GM23338 (cell line): ENCODE measurements around the gene CALY. TPM values are rescaled to one million over a fixed set of nuclear protein-coding genes. Genes with fewer than 3 reads are reported as not detected.

Source experiments
- ATAC-seq: fragments of 200-7000 bp; cut with Tn5 transposase; 3 replicates; pipeline ENCODE4 v1.9.1; 2020
- DNase-seq: peaks from one replicate; pipeline ENCODE4 v3.0.0-alpha.2; 2015; ENCODE audit warnings: low spot score
- H2AFZ ChIP-seq: fragments of 200-600 bp; sonication (generic); 2 replicates; pipeline ENCODE4 v1.8.0; 2016; ENCODE audit warnings: antibody characterized with exemption, mild to moderate bottlenecking, moderate library complexity
- H3F3A ChIP-seq: fragments of 200-600 bp; sonication (generic); replicated peaks from 2 replicates; pipeline ENCODE4 v1.8.0; 2017; ENCODE audit warnings: antibody characterized with exemption, mixed run types, low read depth
- H3K27ac ChIP-seq: fragments of 200-600 bp; sonication (generic); 2 replicates; pipeline ENCODE4 v1.6.1; 2016; ENCODE audit warnings: low read depth
- H3K27me3 ChIP-seq: fragments of 200-600 bp; sonication (generic); 2 replicates; pipeline ENCODE4 v1.8.0; 2016; ENCODE audit warnings: mild to moderate bottlenecking, mixed run types, moderate library complexity; ENCODE audit not compliant: insufficient read depth
- H3K36me3 ChIP-seq: fragments of 200-600 bp; sonication (generic); 2 replicates; pipeline ENCODE4 v1.8.0; 2016; ENCODE audit warnings: mild to moderate bottlenecking; ENCODE audit not compliant: insufficient read depth
- H3K4me1 ChIP-seq: fragments of 200-600 bp; sonication (generic); 2 replicates; pipeline ENCODE4 v1.8.0; 2016; ENCODE audit warnings: mild to moderate bottlenecking, moderate library complexity; ENCODE audit not compliant: insufficient read depth
- H3K4me2 ChIP-seq: fragments of 200-600 bp; sonication (generic); 2 replicates; pipeline ENCODE4 v1.7.1; 2017; ENCODE audit warnings: mixed run types
- H3K4me3 ChIP-seq: fragments of 200-600 bp; sonication (generic); 2 replicates; pipeline ENCODE4 v1.6.1; 2016; ENCODE audit warnings: mixed run types
- H3K79me2 ChIP-seq: fragments of 200-600 bp; sonication (generic); replicated peaks from 2 replicates; pipeline ENCODE4 v1.8.0; 2017; ENCODE audit warnings: mild to moderate bottlenecking; ENCODE audit not compliant: insufficient read depth
- H3K9me2 ChIP-seq: fragments of 200-600 bp; sonication (generic); 2 replicates; pipeline ENCODE4 v1.8.0; 2017; ENCODE audit not compliant: insufficient read depth
- H4K20me1 ChIP-seq: fragments of 200-600 bp; sonication (generic); replicated peaks from 2 replicates; pipeline ENCODE4 v1.8.0; 2017; ENCODE audit warnings: mild to moderate bottlenecking; ENCODE audit not compliant: insufficient read depth
- H3K27ac Mint-ChIP-seq: 2 replicates; pipeline ENCODE4 v1.8.0; 2020; ENCODE audit warnings: inconsistent platforms, mild to moderate bottlenecking, moderate library complexity, mixed read lengths
- H3K27me3 Mint-ChIP-seq: 3 replicates; pipeline ENCODE4 v1.8.0; 2022; ENCODE audit warnings: low read depth, mild to moderate bottlenecking, moderate library complexity, mixed read lengths, inconsistent platforms; ENCODE audit not compliant: insufficient read depth, poor library complexity
- H3K36me3 Mint-ChIP-seq: 3 replicates; pipeline ENCODE4 v1.8.0; 2021; ENCODE audit warnings: low read depth, mild to moderate bottlenecking, inconsistent platforms, moderate library complexity, mixed read lengths
- H3K4me1 Mint-ChIP-seq: 3 replicates; pipeline ENCODE4 v1.8.0; 2020; ENCODE audit warnings: mild to moderate bottlenecking, inconsistent platforms, mixed read lengths
- H3K4me3 Mint-ChIP-seq: 3 replicates; pipeline ENCODE4 v1.8.0; 2021; ENCODE audit warnings: moderate library complexity, mild to moderate bottlenecking, inconsistent platforms, mixed read lengths
- H3K9me3 Mint-ChIP-seq: 3 replicates; pipeline ENCODE4 v1.8.0; 2020; ENCODE audit warnings: moderate library complexity, mild to moderate bottlenecking, inconsistent platforms, mixed read lengths
- EZH2phosphoT487 ChIP-seq: fragments of 200-600 bp; sonication (generic); IDR thresholded peaks from one replicate; pipeline ENCODE4 v1.8.1; 2018; ENCODE audit warnings: antibody characterized with exemption; ENCODE audit not compliant: unreplicated experiment
- JUNB ChIP-seq: IDR thresholded peaks from one replicate; pipeline ENCODE4 v1.6.1; 2016; ENCODE audit warnings: antibody characterized with exemption; ENCODE audit not compliant: unreplicated experiment
- ZNF331 ChIP-seq: fragments of 250-450 bp; sonication (Bioruptor Pico); IDR thresholded peaks from 2 replicates; pipeline ENCODE4 v1.5.0; 2020; ENCODE audit warnings: low read depth, mild to moderate bottlenecking, moderate library complexity
- ZNF462 ChIP-seq: fragments of 250-450 bp; sonication (Bioruptor Pico); IDR thresholded peaks from 2 replicates; pipeline ENCODE4 v1.5.0; 2020; ENCODE audit warnings: mild to moderate bottlenecking, moderate library complexity
- polyA plus RNA-seq: library from polyadenylated mRNA; unstranded; fragments of >200 nt; fragmentation: Nextera tagmentation; extraction: Ambion mirVana; gene quantifications from 2 replicates; pipeline ENCODE4 v1.2.1, GENCODE V29; 2016
- total RNA-seq: library from RNA; depleted of rRNA; stranded (reverse); fragments of >200 nt; shearing (Covaris generic); gene quantifications from 2 replicates; pipeline ENCODE4 v1.2.3, GENCODE V29; 2014
- TF ChIP-seq, protein P1 (sequence below): IDR thresholded peaks from one replicate; pipeline ENCODE4 v1.6.1; 2018; ENCODE audit warnings: antibody characterized with exemption; ENCODE audit not compliant: unreplicated experiment
- TF ChIP-seq, protein P2 (sequence below), 2 experiments: fragments of 200-600 bp in 1 of 2; sonication (generic) in 1 of 2; conservative IDR thresholded peaks; 2 replicates each; pipeline versions ENCODE4 v1.5.1 to v1.6.1; 2016 to 2017; ENCODE audit warnings: antibody characterized with exemption in 2 of 2, low read depth in 2 of 2, mild to moderate bottlenecking in 2 of 2, moderate library complexity in 1 of 2

CALY gene
- total and polyA plus RNA-seq, 2 experiments from 2014 or later = 1.0 to 8.0 TPM

- no peak for TF ChIP-seq ZNF331 (CRISPR knock-in tag)
- TF ChIP-seq, protein P1, sequence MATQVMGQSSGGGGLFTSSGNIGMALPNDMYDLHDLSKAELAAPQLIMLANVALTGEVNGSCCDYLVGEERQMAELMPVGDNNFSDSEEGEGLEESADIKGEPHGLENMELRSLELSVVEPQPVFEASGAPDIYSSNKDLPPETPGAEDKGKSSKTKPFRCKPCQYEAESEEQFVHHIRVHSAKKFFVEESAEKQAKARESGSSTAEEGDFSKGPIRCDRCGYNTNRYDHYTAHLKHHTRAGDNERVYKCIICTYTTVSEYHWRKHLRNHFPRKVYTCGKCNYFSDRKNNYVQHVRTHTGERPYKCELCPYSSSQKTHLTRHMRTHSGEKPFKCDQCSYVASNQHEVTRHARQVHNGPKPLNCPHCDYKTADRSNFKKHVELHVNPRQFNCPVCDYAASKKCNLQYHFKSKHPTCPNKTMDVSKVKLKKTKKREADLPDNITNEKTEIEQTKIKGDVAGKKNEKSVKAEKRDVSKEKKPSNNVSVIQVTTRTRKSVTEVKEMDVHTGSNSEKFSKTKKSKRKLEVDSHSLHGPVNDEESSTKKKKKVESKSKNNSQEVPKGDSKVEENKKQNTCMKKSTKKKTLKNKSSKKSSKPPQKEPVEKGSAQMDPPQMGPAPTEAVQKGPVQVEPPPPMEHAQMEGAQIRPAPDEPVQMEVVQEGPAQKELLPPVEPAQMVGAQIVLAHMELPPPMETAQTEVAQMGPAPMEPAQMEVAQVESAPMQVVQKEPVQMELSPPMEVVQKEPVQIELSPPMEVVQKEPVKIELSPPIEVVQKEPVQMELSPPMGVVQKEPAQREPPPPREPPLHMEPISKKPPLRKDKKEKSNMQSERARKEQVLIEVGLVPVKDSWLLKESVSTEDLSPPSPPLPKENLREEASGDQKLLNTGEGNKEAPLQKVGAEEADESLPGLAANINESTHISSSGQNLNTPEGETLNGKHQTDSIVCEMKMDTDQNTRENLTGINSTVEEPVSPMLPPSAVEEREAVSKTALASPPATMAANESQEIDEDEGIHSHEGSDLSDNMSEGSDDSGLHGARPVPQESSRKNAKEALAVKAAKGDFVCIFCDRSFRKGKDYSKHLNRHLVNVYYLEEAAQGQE = no peak
Measured at GRCh38 chr10:133372507-133372906, 35.8 kb upstream of the CALY start (continued).

GRCh38 chr10:133370030-133370786 is 33.5 kb upstream of the CALY start:
- Histone ChIP-seq H4K20me1 (peaks cover 4% of the 10 kb centered on the region; the same call in 1 of the 2 replicates), H3K9me2 (no peaks in the 10 kb centered on the region), H3K4me3 (no peak overlapping the region), H3K27ac (no peak overlapping the region), H3K27me3 (peaks cover 16% of the 10 kb centered on the region), H3K36me3 (no peaks in the 10 kb centered on the region), H2AFZ (no peak overlapping the region), H3K4me1 (no peaks in the 10 kb centered on the region), H3K79me2 (no peaks in the 10 kb centered on the region), H3F3A (0 out of 2 replicates have a peak, but pooled peaks cover 3% of the 10 kb centered on the region), H3K4me2 (no peak overlapping the region)
- no peak for ATAC-seq
- Mint-ChIP-seq H3K27me3 (peaks cover 11% of the 10 kb centered on the region), H3K9me3 (no peaks in the 10 kb centered on the region), H3K4me1 (peaks cover 5% of the 10 kb centered on the region), H3K36me3 (peaks cover 44% of the 10 kb centered on the region), H3K4me3 (no peak overlapping the region), H3K27ac (no peak overlapping the region)
- no peak for DNase-seq
- TF ChIP-seq ZNF462 (no peak), ZNF331 (CRISPR knock-in tag) (no peak), EZH2phosphoT487 (no peak), JUNB (no peak)
- TF ChIP-seq, protein P1 = no peak
- TF ChIP-seq, protein P2, sequence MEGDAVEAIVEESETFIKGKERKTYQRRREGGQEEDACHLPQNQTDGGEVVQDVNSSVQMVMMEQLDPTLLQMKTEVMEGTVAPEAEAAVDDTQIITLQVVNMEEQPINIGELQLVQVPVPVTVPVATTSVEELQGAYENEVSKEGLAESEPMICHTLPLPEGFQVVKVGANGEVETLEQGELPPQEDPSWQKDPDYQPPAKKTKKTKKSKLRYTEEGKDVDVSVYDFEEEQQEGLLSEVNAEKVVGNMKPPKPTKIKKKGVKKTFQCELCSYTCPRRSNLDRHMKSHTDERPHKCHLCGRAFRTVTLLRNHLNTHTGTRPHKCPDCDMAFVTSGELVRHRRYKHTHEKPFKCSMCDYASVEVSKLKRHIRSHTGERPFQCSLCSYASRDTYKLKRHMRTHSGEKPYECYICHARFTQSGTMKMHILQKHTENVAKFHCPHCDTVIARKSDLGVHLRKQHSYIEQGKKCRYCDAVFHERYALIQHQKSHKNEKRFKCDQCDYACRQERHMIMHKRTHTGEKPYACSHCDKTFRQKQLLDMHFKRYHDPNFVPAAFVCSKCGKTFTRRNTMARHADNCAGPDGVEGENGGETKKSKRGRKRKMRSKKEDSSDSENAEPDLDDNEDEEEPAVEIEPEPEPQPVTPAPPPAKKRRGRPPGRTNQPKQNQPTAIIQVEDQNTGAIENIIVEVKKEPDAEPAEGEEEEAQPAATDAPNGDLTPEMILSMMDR (conservative IDR thresholded peaks at IDR 0.05; ENCODE audit: low read depth in 2 of 2) = no peak
